HepG2 (cell line): ENCODE results near the gene MRPL37. TPM values are rescaled to one million over a fixed set of nuclear protein-coding genes. Genes with fewer than 3 reads are reported as not detected.

ENCODE experiments used
- CAMTA2 ChIP-seq: sonication (generic); formaldehyde crosslinking; IDR thresholded peaks from 2 replicates; pipeline ENCODE4 v1.4.0; 2020; ENCODE audit warnings: mild to moderate bottlenecking, missing genetic modification reagents, borderline replicate concordance
- CHCHD3 ChIP-seq: sonication (generic); formaldehyde crosslinking; IDR thresholded peaks from 2 replicates; pipeline ENCODE4 v1.8.0; 2022; ENCODE audit warnings: mild to moderate bottlenecking, missing genetic modification reagents, moderate library complexity
- GATAD1 ChIP-seq: IDR thresholded peaks from 2 replicates; pipeline ENCODE4 v1.6.1; 2016; ENCODE audit warnings: missing genetic modification reagents, missing compliant biosample characterization
- IRF2 ChIP-seq: IDR thresholded peaks from 2 replicates; pipeline ENCODE4 v1.6.1; 2018; ENCODE audit warnings: missing genetic modification reagents, missing compliant biosample characterization
- KAT2B ChIP-seq: fragments of 150-350 bp; IDR thresholded peaks from 2 replicates; pipeline ENCODE4 v1.6.1; 2014; ENCODE audit warnings: low read depth, low read length, borderline replicate concordance
- PAF1 ChIP-seq: IDR thresholded peaks from 2 replicates; pipeline ENCODE4 v1.6.1; 2016; ENCODE audit warnings: missing genetic modification reagents, missing compliant biosample characterization
- PBX3 ChIP-seq: sonication (generic); formaldehyde crosslinking; IDR thresholded peaks from 2 replicates; pipeline ENCODE4 v1.8.1; 2023; ENCODE audit warnings: missing genetic modification reagents, inconsistent platforms, borderline replicate concordance
- TAF1 ChIP-seq: sonication (generic); formaldehyde crosslinking; IDR thresholded peaks from 2 replicates; pipeline ENCODE4 v1.4.0; 2020; ENCODE audit warnings: missing genetic modification reagents
- ZNF501 ChIP-seq: sonication (generic); formaldehyde crosslinking; IDR thresholded peaks from 2 replicates; pipeline ENCODE4 v1.5.1; 2020; ENCODE audit warnings: mild to moderate bottlenecking, moderate library complexity, missing genetic modification reagents
- ZNF644 ChIP-seq: IDR thresholded peaks from 2 replicates; pipeline ENCODE4 v1.6.1; 2016; ENCODE audit warnings: low read depth
- ZNF772 ChIP-seq: sonication (generic); formaldehyde crosslinking; IDR thresholded peaks from 2 replicates; pipeline ENCODE4 v1.5.0; 2020; ENCODE audit warnings: mild to moderate bottlenecking, missing genetic modification reagents
- ZNF781 ChIP-seq: sonication (generic); formaldehyde crosslinking; IDR thresholded peaks from 2 replicates; pipeline ENCODE4 v1.5.1; 2020; ENCODE audit warnings: borderline replicate concordance, mild to moderate bottlenecking, missing genetic modification reagents; ENCODE audit errors: not compliant biosample characterization
- polyA plus RNA-seq, 8 experiments: library from polyadenylated mRNA; depleted of rRNA in 3 of 8; stranded (reverse) in 7 of 8; unstranded in 1 of 8; fragments of >200 nt; fragmentation: Illumina TruSeq in 4 of 8; extraction: Trizol in 4 of 8; gene quantifications; 2 replicates each; pipeline versions ENCODE4 v1.2.1 to v1.2.3, GENCODE V29; 2011 to 2016; ENCODE audit warnings: low read depth in 4 of 8, missing spikeins in 1 of 8, mixed read lengths in 1 of 8; ENCODE audit not compliant: insufficient read depth in 1 of 8
- total RNA-seq, 5 experiments: library from RNA; depleted of rRNA; stranded (reverse); fragments of >200 nt; fragmentation: Illumina TruSeq; extraction: Trizol; gene quantifications; 2 replicates each; pipeline ENCODE4 v1.2.3, GENCODE V29; 2016; ENCODE audit warnings: low read depth in 1 of 5
- TF ChIP-seq, protein P1 (sequence below): sonication (generic); formaldehyde crosslinking; IDR thresholded peaks from 2 replicates; pipeline ENCODE4 v1.4.0; 2020; ENCODE audit warnings: missing genetic modification reagents
- TF ChIP-seq, protein P2 (sequence below): sonication (generic); formaldehyde crosslinking; IDR thresholded peaks from 2 replicates; pipeline ENCODE4 v1.5.1; 2020; ENCODE audit warnings: mild to moderate bottlenecking, missing genetic modification reagents, borderline replicate concordance
- TF ChIP-seq, protein P3 (sequence below), 2 experiments: sonication (generic) in 1 of 2; formaldehyde crosslinking in 1 of 2; IDR thresholded peaks; 2 replicates each; pipeline versions ENCODE4 v1.5.1 to v1.6.1; 2011 to 2020; ENCODE audit warnings: borderline replicate concordance in 1 of 2, low read depth in 1 of 2, low read length in 1 of 2, mild to moderate bottlenecking in 1 of 2, missing genetic modification reagents in 1 of 2, moderate library complexity in 1 of 2

MRPL37 gene
- total and polyA plus RNA-seq, 2 of the 13 experiments (the other 11 are each of a cell fraction or from before 2014, with no cell fraction given): 31.7 to 127 TPM

DNA sequence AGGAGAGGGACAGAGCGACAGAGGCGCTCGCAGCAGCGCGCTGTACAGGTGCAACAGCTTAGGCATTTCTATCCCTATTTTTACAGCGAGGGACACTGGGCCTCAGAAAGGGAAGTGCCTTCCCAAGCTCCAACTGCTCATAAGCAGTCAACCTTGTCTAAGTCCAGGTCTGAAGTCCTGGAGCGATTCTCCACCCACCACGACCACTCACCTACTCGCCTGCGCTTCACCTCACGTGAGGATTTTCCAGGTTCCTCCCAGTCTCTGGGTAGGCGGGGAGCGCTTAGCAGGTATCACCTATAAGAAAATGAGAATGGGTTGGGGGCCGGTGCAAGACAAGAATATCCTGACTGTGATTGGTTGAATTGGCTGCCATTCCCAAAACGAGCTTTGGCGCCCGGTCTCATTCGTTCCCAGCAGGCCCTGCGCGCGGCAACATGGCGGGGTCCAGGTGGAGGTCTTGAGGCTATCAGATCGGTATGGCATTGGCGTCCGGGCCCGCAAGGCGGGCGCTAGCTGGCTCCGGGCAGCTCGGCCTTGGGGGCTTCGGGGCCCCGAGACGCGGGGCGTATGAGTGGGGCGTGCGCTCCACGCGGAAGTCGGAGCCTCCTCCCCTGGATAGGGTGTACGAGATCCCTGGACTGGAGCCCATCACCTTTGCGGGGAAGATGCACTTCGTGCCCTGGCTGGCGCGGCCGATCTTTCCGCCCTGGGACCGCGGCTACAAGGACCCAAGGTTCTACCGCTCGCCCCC, at the start of gene MRPL37, which contains the start of gene CYB5RL (continued):
- TF ChIP-seq, protein P1, sequence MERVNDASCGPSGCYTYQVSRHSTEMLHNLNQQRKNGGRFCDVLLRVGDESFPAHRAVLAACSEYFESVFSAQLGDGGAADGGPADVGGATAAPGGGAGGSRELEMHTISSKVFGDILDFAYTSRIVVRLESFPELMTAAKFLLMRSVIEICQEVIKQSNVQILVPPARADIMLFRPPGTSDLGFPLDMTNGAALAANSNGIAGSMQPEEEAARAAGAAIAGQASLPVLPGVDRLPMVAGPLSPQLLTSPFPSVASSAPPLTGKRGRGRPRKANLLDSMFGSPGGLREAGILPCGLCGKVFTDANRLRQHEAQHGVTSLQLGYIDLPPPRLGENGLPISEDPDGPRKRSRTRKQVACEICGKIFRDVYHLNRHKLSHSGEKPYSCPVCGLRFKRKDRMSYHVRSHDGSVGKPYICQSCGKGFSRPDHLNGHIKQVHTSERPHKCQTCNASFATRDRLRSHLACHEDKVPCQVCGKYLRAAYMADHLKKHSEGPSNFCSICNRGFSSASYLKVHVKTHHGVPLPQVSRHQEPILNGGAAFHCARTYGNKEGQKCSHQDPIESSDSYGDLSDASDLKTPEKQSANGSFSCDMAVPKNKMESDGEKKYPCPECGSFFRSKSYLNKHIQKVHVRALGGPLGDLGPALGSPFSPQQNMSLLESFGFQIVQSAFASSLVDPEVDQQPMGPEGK (CRISPR knock-in tag): peak; percentile 5; the same call in 1 of the 2 replicates
- TF ChIP-seq ZNF501 (peak; percentile 66), IRF2 (CRISPR knock-in tag) (no peak), TAF1 (CRISPR knock-in tag) (peak; percentile 82), CHCHD3 (CRISPR knock-in tag) (0 out of 2 replicates have a peak, but pooled peaks have one; percentile 23), KAT2B (no peak), ZNF772 (CRISPR knock-in tag) (peak; percentile 71), ZNF781 (CRISPR knock-in tag) (peak; percentile 82), PAF1 (CRISPR knock-in tag) (no peak), GATAD1 (peak; percentile 93), ZNF644 (CRISPR knock-in tag) (no peak), PBX3 (CRISPR knock-in tag) (peak; percentile 90; the same call in 1 of the 2 replicates), CAMTA2 (CRISPR knock-in tag) (no peak; the same call in 1 of the 2 replicates)
- TF ChIP-seq, protein P2, sequence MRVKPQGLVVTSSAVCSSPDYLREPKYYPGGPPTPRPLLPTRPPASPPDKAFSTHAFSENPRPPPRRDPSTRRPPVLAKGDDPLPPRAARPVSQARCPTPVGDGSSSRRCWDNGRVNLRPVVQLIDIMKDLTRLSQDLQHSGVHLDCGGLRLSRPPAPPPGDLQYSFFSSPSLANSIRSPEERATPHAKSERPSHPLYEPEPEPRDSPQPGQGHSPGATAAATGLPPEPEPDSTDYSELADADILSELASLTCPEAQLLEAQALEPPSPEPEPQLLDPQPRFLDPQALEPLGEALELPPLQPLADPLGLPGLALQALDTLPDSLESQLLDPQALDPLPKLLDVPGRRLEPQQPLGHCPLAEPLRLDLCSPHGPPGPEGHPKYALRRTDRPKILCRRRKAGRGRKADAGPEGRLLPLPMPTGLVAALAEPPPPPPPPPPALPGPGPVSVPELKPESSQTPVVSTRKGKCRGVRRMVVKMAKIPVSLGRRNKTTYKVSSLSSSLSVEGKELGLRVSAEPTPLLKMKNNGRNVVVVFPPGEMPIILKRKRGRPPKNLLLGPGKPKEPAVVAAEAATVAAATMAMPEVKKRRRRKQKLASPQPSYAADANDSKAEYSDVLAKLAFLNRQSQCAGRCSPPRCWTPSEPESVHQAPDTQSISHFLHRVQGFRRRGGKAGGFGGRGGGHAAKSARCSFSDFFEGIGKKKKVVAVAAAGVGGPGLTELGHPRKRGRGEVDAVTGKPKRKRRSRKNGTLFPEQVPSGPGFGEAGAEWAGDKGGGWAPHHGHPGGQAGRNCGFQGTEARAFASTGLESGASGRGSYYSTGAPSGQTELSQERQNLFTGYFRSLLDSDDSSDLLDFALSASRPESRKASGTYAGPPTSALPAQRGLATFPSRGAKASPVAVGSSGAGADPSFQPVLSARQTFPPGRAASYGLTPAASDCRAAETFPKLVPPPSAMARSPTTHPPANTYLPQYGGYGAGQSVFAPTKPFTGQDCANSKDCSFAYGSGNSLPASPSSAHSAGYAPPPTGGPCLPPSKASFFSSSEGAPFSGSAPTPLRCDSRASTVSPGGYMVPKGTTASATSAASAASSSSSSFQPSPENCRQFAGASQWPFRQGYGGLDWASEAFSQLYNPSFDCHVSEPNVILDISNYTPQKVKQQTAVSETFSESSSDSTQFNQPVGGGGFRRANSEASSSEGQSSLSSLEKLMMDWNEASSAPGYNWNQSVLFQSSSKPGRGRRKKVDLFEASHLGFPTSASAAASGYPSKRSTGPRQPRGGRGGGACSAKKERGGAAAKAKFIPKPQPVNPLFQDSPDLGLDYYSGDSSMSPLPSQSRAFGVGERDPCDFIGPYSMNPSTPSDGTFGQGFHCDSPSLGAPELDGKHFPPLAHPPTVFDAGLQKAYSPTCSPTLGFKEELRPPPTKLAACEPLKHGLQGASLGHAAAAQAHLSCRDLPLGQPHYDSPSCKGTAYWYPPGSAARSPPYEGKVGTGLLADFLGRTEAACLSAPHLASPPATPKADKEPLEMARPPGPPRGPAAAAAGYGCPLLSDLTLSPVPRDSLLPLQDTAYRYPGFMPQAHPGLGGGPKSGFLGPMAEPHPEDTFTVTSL (CRISPR knock-in tag): peak; percentile 60; the same call in 1 of the 2 replicates
- TF ChIP-seq, protein P3, sequence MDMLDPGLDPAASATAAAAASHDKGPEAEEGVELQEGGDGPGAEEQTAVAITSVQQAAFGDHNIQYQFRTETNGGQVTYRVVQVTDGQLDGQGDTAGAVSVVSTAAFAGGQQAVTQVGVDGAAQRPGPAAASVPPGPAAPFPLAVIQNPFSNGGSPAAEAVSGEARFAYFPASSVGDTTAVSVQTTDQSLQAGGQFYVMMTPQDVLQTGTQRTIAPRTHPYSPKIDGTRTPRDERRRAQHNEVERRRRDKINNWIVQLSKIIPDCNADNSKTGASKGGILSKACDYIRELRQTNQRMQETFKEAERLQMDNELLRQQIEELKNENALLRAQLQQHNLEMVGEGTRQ (IDR thresholded peaks at IDR 0.05; ENCODE audit: low read depth, low read length): peak; percentile 62
- TF ChIP-seq, protein P3 (CRISPR knock-in tag; IDR thresholded peaks at IDR 0.05; ENCODE audit: borderline replicate concordance): peak; percentile 61; the same call in 1 of the 2 replicates
